GM21423 (cell line): ENCODE data around the gene TM4SF5.

Experiments
- ATAC-seq: cut with Tn5 transposase; IDR thresholded peaks from one replicate; pipeline ENCODE4 v1.9.1; 2021; ENCODE audit warnings: mild to moderate bottlenecking, moderate library complexity; ENCODE audit not compliant: unreplicated experiment

Gene TM4SF5

DNA sequence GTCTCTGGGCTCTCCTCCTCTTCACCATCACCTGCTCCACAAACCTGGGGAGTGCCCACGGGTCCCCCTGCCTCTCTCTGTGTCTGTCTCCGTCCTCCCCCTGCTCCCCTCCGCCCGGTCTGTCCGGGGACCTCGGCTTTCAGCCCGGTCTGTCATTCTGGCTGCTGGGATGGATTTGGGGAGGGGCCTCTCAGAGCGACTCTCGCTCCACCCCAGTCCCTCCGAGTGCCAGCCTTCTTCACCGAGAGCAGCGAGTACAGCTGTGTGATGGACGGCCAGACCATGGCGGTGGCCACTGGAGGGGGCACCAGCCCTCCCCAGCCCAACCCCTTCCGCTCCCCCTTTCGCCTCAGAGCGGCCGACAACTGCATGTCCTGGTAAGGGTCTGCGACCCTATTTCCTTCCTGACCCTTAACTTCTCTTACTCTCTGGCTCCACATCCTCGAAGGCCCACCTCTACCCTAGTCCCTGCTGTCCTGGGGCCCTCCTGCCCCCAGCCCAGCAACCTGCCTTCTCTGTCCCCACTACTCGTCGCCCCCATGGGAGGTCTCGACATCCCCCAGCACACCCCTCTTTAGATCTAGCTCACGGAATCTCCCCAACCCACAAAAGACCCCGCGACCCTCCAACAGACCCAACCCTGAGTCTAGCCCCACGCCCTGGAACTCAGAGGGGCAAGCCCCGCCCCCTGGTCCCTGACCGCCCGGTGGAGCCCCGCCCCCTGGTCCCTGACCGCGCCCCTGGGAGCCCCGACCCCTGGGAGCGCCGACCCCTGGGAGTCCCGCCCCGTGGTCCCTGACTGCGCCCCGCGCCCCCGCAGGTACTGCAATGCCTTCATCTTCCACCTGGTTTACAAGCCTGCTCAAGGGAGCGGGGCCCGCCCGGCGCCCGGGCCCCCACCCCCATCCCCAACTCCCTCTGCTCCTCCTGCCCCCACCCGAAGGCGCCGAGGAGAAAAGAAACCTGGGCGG, 26.4 kb upstream of the TM4SF5 start:
- no peak for ATAC-seq

DNA sequence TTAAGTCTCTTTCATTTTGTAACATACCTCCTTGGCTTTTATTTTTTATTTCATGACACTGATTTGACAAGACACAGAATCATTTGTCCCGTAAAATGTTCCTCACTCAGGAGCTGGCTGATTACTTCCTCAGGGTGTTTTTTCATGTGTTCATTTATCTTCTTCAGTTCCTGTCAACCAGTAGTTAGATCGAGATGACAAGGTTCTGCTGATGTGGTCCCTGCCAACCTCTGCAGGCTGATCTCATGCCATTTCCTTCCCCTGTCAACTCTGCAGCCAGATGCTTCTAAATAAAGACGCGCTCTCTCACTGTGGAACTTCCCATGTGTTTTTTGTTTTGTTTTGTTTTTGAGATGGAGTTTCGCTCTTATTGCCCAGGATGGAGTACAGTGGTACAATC, 23.8 kb upstream of the TM4SF5 start:
- no peak for ATAC-seq

DNA sequence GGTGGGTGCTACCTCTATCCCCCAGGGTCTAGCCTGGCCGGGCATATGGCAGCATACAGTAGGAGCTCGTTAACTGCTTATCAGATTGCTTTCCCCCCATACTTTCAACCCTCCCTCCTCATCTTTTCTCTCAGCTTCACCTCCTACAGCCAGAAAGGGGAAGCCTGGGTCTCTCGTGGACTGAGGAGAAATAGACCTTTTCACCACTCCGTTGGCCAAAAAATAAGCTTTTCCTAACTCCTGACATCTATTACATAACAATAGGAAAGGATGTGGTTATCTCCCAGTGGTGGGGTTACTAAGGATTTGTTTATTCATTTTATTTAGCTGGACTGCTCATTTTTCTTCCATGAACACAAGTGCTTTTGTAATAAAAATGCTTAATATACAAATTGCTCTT, 23.0 kb upstream of the TM4SF5 start:
- ATAC-seq, result no peak

DNA sequence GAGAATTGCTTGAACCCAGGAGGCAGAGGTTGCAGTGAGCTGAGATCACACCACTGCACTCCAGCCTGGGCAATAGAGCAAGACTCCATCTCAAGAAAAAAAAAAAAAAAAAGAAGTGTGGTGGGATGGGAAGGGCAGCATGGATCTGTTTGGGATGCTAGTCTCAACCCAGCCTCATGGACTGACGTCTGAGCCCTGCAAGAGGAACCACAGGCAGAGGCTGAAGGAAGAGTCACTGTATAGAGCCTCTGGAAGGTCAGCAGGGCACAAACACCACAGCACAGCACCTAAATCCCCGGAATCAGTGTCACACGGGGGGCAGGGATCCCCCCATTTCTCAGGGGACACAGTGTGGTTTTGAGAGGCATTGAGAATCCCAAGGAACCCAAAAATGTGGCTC, 21.1 kb upstream of the TM4SF5 start:
- no peak for ATAC-seq

- ATAC-seq, result no peak
Measured at GRCh38 chr17:4751932-4752331, 19.8 kb upstream of the TM4SF5 start.

- ATAC-seq, result no peak
Measured at GRCh38 chr17:4753392-4753791, 18.3 kb upstream of the TM4SF5 start.

- ATAC-seq, result no peak
Measured at GRCh38 chr17:4759776-4760236, 11.9 kb upstream of the TM4SF5 start.

GRCh38 chr17:4764595-4764994, 7.1 kb upstream of the TM4SF5 start:
- ATAC-seq, result no peak

- ATAC-seq, result no peak
Measured at GRCh38 chr17:4766201-4766600, 5.5 kb upstream of the TM4SF5 start.

DNA sequence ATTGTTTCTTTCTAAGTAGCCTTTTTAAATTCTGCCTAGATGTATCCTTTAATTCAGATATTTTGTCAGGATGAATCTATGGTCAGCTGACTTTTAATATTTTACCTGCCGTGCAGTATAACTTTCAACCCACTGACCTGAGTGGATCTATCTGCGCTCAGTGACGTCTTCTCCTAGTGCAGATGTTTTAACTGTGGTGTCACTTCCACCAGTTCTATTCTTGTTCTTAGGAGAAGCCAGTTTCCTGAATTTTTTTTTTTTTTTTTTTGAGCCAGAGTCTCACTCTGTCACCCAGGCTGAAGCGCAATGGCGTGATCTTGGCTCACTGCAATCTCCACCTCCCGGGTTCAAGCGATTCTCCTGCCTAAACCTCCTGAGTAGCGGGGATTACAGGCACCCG, 5.0 kb upstream of the TM4SF5 start:
- ATAC-seq, result no peak

GRCh38 chr17:4768298-4768697, 3.4 kb upstream of the TM4SF5 start:
- no peak for ATAC-seq

GRCh38 chr17:4769628-4770027, 2.1 kb upstream of the TM4SF5 start:
- no peak for ATAC-seq

GRCh38 chr17:4772235-4772613, 538 bp downstream of the TM4SF5 start:
- ATAC-seq, result no peak

- no peak for ATAC-seq
Measured at GRCh38 chr17:4777969-4778760, 6.5 kb downstream of the TM4SF5 start.

DNA sequence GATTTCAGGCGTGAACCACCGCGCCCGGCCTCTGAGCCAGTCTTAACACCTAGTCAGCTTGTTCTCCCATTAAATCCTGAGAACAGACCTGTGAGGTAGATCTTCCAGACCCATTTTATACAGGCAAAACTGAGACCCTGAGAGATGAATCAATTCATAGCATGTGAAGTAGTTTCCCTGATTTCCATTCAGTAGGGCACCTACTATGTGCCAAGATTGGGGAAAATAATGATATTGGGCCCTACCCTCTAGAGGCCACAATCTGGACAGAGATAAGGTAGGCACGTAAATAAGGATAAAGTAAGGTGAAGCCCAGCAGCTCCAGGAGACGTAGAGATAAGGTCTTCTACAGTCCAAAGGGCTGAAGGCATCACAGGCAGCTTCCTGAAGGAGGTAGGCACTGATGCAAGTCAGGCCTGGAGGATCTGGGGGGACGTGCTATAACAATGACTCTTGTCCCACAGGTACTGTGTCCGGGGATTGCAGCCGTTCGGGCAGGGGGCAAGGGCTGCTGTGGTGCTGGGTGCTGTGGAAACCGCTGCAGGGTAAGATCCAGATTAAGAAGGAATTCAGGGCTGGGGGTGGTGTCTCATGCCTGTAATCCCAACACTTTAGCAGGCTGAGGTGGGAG, 8.8 kb downstream of the TM4SF5 start:
- no peak for ATAC-seq

GRCh38 chr17:4782652-4783051, 11.0 kb downstream of the TM4SF5 start:
- ATAC-seq, result no peak

DNA sequence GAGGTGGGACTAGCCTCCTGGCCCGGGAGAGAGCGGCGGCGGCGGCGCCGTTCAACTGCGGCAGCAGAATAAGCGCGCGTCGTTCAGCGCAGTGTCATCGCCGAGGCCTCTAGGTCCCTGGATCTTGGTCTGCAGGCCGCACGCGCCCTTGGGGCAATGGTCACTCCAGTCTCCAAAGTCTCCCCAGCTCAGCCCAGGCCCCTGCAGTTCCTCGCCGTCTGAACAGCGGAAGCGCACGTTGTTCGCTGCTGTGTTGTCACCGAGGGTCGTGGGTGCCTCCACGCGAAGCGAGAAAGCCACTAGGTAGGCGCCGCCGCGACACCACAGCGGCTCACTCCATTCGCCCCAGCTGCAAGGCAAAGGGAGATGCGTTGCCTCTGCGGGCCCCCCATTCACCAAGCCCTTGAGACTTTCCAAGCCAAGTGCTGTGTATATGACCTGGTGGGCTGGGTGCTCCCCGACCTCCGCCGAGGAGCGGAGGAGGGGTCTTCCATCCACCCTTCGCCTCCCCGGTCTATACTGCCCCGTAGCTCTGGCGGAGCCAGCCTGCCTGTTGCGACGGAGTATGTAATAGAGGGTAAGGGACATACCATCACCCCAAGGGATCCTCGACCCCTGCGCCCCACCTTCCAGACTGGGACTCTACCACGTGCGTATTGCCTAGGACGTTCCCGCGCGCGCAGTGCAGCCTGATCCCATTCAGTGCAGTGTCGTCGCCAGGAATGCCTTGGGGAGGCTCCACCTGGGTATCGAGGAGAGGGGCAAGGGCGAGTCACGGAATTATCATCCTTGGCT, 13.8 kb downstream of the TM4SF5 start:
- ATAC-seq, result no peak

- ATAC-seq, result no peak
Measured at GRCh38 chr17:4786106-4786511, 14.4 kb downstream of the TM4SF5 start, which contains the start of gene VMO1. TSS of gene VMO1 (minus strand) at chr17:4786364. CDS start at chr17:4786352, 12 bp downstream.

DNA sequence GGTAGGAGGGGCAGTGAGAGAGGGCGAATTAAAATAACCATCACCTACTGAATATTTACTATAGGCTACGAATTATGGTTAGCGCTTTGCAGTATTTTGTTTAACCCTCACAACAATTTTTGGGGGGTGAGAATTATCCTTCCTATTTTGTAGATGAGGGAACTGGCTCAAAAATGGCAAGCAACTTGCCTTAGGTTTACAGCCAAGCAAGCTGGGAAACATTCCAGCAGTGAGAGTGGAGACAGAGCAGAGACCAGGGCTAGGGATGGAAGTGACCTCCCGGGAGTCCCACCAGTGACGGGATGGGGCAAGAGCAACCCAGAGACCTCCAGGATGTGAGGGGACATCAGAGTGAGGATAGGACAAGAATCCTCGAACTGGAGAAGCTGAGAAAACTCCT, 14.8 kb downstream of the TM4SF5 start:
- no peak for ATAC-seq

DNA sequence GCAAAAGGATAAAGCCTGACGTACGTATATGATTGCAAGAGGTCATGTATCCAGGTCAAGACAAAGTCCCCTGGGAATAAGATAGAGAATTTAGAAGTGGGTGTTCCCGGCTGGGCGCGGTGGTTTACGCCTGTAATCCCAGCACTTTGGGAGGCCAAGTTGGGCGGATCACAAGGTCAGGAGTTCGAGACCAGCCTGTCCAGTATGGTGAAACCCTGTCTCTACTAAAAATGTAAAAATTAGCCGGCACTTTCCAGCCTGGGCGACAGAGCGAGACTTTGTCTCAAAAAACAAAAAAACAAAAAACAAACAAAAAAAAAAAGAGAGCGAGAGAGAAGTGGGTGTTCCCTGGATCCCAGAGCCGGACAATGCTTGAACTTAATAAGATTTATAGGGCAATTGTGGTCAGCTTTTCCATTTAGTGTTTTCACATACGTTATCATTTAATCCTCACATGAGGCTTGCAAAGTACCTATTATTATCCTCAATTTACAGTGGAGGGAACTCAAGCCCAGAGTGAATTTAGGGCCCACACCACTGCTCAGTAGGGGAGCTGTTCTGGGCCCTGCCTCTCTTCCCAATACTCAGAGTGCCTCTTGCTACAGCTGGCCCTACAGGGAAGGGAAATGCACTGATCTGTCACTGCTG, 16.6 kb downstream of the TM4SF5 start:
- no peak for ATAC-seq
